Lower lobe of right lung (tissue), 2 donors: Measurements from ENCODE around the gene KRTAP12-2. TPM values are rescaled to one million over a fixed set of nuclear protein-coding genes. Genes with fewer than 3 reads are reported as not detected.

Source experiments
- ATAC-seq, 2 donors: fragments of 200-7000 bp; cut with Tn5 transposase; one replicate each; pipeline ENCODE4 v1.9.1; 2020 to 2022; ENCODE audit warnings: mild to moderate bottlenecking in 2 of 2, moderate library complexity in 2 of 2
- DNase-seq: peaks from one replicate; pipeline ENCODE4 v3.0.0-alpha.2; 2020
- H3K27ac ChIP-seq: fragments of 200-600 bp; one replicate; pipeline ENCODE4 v1.8.0; 2022
- H3K27me3 ChIP-seq: fragments of 200-600 bp; one replicate; pipeline ENCODE4 v1.8.0; 2022; ENCODE audit warnings: low read depth
- H3K36me3 ChIP-seq: fragments of 200-600 bp; one replicate; pipeline ENCODE4 v1.8.0; 2022; ENCODE audit warnings: mild to moderate bottlenecking
- H3K4me1 ChIP-seq: fragments of 200-600 bp; one replicate; pipeline ENCODE4 v1.8.0; 2022
- H3K4me3 ChIP-seq: fragments of 200-600 bp; one replicate; pipeline ENCODE4 v1.8.0; 2022; ENCODE audit warnings: mild to moderate bottlenecking
- H3K9me3 ChIP-seq: fragments of 200-600 bp; one replicate; pipeline ENCODE4 v1.8.0; 2022
- intact Hi-C: fragments of 100-400 bp; cut with DNase I; formaldehyde crosslinking; loops from one replicate; pipeline ENCODE4 v1.11.0; 2022
- total RNA-seq: library from RNA; stranded (reverse); fragmentation: NEBNext Ultra II Directional; extraction: Animal tissue kit (Norgen Biotek cat#: 25700); gene quantifications from one replicate; pipeline ENCODE4 v1.2.1, GENCODE V29; 2021
- TF ChIP-seq, protein P1 (sequence below): fragments of 200-600 bp; IDR thresholded peaks from one replicate; pipeline ENCODE4 v1.8.0; 2022; ENCODE audit warnings: antibody characterized with exemption, mild to moderate bottlenecking
- donor health status: DM: no; HTN: yes; CAD: no; lungs with severe emphysema.

The KRTAP12-2 gene
- total RNA-seq, 1 donor from 2014 or later = not detected

DNA sequence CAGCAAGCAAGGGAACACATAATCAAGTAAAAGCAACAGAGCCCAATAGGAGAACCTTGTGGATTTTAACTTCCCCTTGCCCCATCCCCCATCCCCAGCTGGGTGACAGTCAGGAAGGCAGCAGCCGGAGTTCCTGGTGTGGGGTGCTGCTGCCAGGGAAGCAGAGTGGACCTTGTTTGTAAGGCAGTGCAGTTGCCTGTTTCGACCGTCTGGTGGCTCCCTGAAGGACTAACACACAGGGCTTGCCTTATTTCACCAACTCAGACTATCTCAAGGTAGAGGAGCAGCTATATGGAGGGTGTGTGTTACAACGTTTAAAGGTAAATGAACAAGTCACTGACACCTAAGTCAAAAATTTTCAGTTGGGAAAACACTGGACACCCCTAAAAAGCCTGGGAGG, 48.2 kb downstream of the KRTAP12-2 start:
- ATAC-seq (peak; percentile 54 to 71), DNase-seq (peak; percentile 53)
- TF ChIP-seq, protein P1, sequence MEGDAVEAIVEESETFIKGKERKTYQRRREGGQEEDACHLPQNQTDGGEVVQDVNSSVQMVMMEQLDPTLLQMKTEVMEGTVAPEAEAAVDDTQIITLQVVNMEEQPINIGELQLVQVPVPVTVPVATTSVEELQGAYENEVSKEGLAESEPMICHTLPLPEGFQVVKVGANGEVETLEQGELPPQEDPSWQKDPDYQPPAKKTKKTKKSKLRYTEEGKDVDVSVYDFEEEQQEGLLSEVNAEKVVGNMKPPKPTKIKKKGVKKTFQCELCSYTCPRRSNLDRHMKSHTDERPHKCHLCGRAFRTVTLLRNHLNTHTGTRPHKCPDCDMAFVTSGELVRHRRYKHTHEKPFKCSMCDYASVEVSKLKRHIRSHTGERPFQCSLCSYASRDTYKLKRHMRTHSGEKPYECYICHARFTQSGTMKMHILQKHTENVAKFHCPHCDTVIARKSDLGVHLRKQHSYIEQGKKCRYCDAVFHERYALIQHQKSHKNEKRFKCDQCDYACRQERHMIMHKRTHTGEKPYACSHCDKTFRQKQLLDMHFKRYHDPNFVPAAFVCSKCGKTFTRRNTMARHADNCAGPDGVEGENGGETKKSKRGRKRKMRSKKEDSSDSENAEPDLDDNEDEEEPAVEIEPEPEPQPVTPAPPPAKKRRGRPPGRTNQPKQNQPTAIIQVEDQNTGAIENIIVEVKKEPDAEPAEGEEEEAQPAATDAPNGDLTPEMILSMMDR = peak; percentile 27
- Histone ChIP-seq H3K4me3 (no peak overlapping the region), H3K27ac (no peak overlapping the region), H3K4me1 (no peaks in the 10 kb centered on the region), H3K36me3 (no peaks in the 10 kb centered on the region), H3K27me3 (no peaks in the 10 kb centered on the region), H3K9me3 (peaks cover 11% of the 10 kb centered on the region)
- intact Hi-C loops = no loop called here

DNA sequence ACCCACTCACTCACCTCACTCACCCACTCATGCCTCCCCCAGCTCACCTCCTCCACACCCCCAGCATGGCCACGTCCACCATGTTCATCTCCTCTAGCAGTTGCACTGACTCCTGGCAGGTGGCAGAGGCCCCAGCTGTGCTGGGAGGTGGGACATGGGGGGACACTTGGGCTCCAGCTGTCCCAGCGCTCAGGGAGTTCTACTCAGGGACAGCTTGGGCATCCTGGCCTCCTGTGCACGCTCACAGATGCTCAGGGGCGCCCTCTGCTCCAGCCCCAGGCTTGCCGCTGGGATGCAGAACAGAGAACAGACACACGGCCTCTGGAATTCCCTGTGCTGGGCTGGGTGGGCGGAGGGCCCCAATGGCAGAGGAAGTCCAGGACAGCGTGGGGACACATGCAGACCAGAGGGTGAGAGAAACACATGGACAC, 49.6 kb downstream of the KRTAP12-2 start:
- DNase-seq = no peak
- no peaks in the 10 kb centered on the region for H3K27me3 ChIP-seq
- peaks cover 4% of the 10 kb centered on the region for H3K9me3 ChIP-seq
- TF ChIP-seq, protein P1 = no peak
- ATAC-seq = no peak
- no peak overlapping the region for H3K27ac ChIP-seq
- no peaks in the 10 kb centered on the region for H3K4me1 ChIP-seq
- no peaks in the 10 kb centered on the region for H3K36me3 ChIP-seq
- H3K4me3 ChIP-seq = no peak overlapping the region
- intact Hi-C loops = no loop called here

DNA sequence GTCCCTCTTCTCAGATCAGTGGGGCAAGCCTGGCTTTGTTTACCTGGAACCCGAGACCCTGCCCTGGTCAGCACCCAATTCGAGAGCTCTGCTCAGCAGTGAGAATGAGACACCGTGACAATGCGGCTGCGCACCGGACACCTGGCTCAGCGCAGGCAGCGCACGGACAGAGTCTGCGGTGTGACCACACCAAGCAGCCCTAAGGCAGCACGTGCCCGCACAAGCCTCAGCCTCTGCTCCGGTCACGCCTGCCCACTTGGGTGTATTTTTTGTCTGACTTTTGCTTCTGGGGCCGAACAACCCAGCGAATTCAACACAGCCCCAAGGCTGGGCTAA, 50.2 kb downstream of the KRTAP12-2 start:
- intact Hi-C loops = no loop called here
- H3K36me3 ChIP-seq = no peaks in the 10 kb centered on the region
- DNase-seq = no peak
- no peak overlapping the region for H3K27ac ChIP-seq
- H3K4me1 ChIP-seq = no peaks in the 10 kb centered on the region
- no peaks in the 10 kb centered on the region for H3K27me3 ChIP-seq
- H3K4me3 ChIP-seq = no peak overlapping the region
- H3K9me3 ChIP-seq = peaks cover 7% of the 10 kb centered on the region
- TF ChIP-seq, protein P1 = no peak
- ATAC-seq = no peak

Other genes with a start within 250 kb of the KRTAP12-2 start
- 4.0 TPM for gene LRRC3, start 211.4 kb downstream of the KRTAP12-2 start, total RNA-seq
- not detected for gene KRTAP10-1, start 126.7 kb downstream of the KRTAP12-2 start, total RNA-seq
- not detected for gene KRTAP10-2, start 115.4 kb downstream of the KRTAP12-2 start, total RNA-seq
- not detected for gene KRTAP10-3, start 108.1 kb downstream of the KRTAP12-2 start, total RNA-seq
- not detected for gene KRTAP10-4, start 93.2 kb downstream of the KRTAP12-2 start, total RNA-seq
- gene KRTAP10-5, start 86.3 kb downstream of the KRTAP12-2 start, total RNA-seq = not detected
- not detected for gene KRTAP10-6, start 74.4 kb downstream of the KRTAP12-2 start, total RNA-seq
- not detected for gene KRTAP10-7, start 66.3 kb downstream of the KRTAP12-2 start, total RNA-seq
- not detected for gene KRTAP10-8, start 54.8 kb downstream of the KRTAP12-2 start, total RNA-seq
- gene KRTAP10-9, start 39.8 kb downstream of the KRTAP12-2 start, total RNA-seq = not detected
- gene KRTAP10-10, start 29.6 kb downstream of the KRTAP12-2 start, total RNA-seq = not detected
- gene KRTAP10-11, start 20.5 kb downstream of the KRTAP12-2 start, total RNA-seq = not detected
- not detected for gene KRTAP12-4, start 12.3 kb downstream of the KRTAP12-2 start, total RNA-seq
- gene KRTAP12-3, start 9.0 kb downstream of the KRTAP12-2 start, total RNA-seq = not detected
- gene KRTAP12-1, start 15.2 kb upstream of the KRTAP12-2 start, total RNA-seq = not detected
- not detected for gene KRTAP10-12, start 30.2 kb upstream of the KRTAP12-2 start, total RNA-seq
- 0.27 TPM for gene TSPEAR, start 44.6 kb upstream of the KRTAP12-2 start, total RNA-seq
- gene UBE2G2, start 134.9 kb upstream of the KRTAP12-2 start, total RNA-seq = 76.9 TPM
- 88.2 TPM for gene SUMO3, start 151.1 kb upstream of the KRTAP12-2 start, total RNA-seq
- gene PTTG1IP, start 206.8 kb upstream of the KRTAP12-2 start, total RNA-seq = 209 TPM